Stimulated activated naive CD8-positive, alpha-beta T cell treated with anti-CD3 and anti-CD28 coated beads, Interleukin-15, amount 100 ng/mL, for 72 hours (primary cell): ENCODE results near the gene GLRX5.

Experiments used
- ATAC-seq: fragments of 150-1000 bp; cut with Tn5 transposase; 2 replicates; pipeline ENCODE4 v1.10.0; 2021; ENCODE audit warnings: mild to moderate bottlenecking, moderate library complexity
- DNase-seq, 2 donors: peaks; one replicate each; pipeline ENCODE4 v3.0.0; 2021 to 2022
- H3K27ac Mint-ChIP-seq, 2 donors: one replicate each; pipeline ENCODE4 v1.8.0; 2022; ENCODE audit warnings: mild to moderate bottlenecking in 2 of 2, mixed read lengths in 2 of 2, moderate library complexity in 2 of 2
- H3K27me3 Mint-ChIP-seq: one replicate; pipeline ENCODE4 v1.8.0; 2022; ENCODE audit warnings: mixed read lengths
- H3K4me1 Mint-ChIP-seq: one replicate; pipeline ENCODE4 v1.8.0; 2022; ENCODE audit warnings: mild to moderate bottlenecking, mixed read lengths
- H3K4me3 Mint-ChIP-seq, 2 donors: one replicate each; pipeline ENCODE4 v1.8.0; 2022; ENCODE audit warnings: mild to moderate bottlenecking in 2 of 2, mixed read lengths in 2 of 2, moderate library complexity in 1 of 2
- H3K9me3 Mint-ChIP-seq, 2 donors: one replicate each; pipeline ENCODE4 v1.8.0; 2022; ENCODE audit warnings: mixed read lengths in 2 of 2

GLRX5 gene

GRCh38 chr14:95547626-95548327 lies 12.9 kb downstream of the GLRX5 start:
- H3K4me1 Mint-ChIP-seq: peaks cover 8% of the 10 kb centered on the region
- no peaks in the 10 kb centered on the region for H3K9me3 Mint-ChIP-seq
- ATAC-seq (no peak), DNase-seq (no peak)
- H3K4me3 Mint-ChIP-seq: no peak overlapping the region
- H3K27ac Mint-ChIP-seq: peak overlapping the region in 1 of 2 donors; percentile 56
- H3K27me3 Mint-ChIP-seq: no peaks in the 10 kb centered on the region

DNA sequence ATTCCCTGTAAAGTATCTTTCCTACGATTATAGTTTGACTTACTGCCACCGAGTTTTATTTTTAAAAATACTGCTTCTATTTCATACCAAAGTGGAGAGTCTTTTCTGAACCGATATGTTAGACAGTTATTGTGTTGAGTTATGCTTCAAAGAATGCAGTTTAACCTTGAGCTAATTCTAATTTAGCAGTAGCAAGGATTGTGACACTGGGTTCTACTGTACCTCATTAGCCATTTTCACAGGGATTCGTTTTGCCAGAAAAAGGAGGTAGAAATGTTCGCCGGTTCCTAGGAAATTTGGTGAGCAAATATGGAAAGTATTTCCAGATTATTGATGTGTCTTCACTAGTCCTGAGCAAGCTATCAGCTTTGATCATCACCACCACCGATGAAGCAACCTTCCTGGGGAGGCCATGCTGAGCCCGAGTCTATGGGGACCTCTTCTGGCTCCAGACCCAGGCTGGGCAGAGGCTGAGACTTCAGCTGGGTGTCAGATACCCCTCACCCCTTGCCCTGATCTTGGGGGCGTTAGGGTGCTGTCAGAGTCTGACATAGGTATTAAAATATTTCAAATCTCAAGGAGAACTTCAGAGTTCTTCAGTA lies 13.6 kb downstream of the GLRX5 start:
- H3K4me1 Mint-ChIP-seq: peaks cover 8% of the 10 kb centered on the region
- DNase-seq: no peak
- ATAC-seq: no peak
- no peaks in the 10 kb centered on the region for H3K27me3 Mint-ChIP-seq
- no peaks in the 10 kb centered on the region for H3K9me3 Mint-ChIP-seq
- no peak overlapping the region for H3K27ac Mint-ChIP-seq
- H3K4me3 Mint-ChIP-seq: no peak overlapping the region

GRCh38 chr14:95549656-95550585 lies 15.1 kb downstream of the GLRX5 start:
- no peaks in the 10 kb centered on the region for H3K27me3 Mint-ChIP-seq
- H3K27ac Mint-ChIP-seq: no peak overlapping the region
- no peaks in the 10 kb centered on the region for H3K9me3 Mint-ChIP-seq
- no peak for DNase-seq
- H3K4me1 Mint-ChIP-seq: peaks cover 8% of the 10 kb centered on the region
- ATAC-seq: no peak
- no peak overlapping the region for H3K4me3 Mint-ChIP-seq

DNA sequence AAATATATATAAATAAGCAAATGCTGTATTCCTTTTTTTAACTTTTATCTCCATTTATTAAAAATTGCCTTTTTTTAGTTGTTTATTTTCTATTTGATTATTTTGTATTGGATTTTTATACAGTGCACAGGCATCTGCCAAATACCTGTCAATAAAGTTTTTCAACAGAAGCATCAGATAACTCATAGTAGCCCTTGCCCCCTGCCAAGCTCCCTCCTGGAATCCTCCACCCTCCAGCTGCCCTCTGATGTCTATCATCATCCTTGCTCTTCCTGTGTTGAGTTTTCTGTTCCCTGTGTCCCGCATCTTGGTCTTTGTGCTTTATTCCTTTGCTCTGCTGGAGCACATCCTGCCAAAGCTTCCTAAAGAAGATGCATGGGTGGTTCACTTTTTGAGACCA lies 16.6 kb downstream of the GLRX5 start:
- Mint-ChIP-seq H3K27ac (no peak overlapping the region), H3K9me3 (no peaks in the 10 kb centered on the region), H3K4me3 (no peak overlapping the region), H3K4me1 (no peaks in the 10 kb centered on the region), H3K27me3 (no peaks in the 10 kb centered on the region)
- DNase-seq (no peak), ATAC-seq (no peak)

DNA sequence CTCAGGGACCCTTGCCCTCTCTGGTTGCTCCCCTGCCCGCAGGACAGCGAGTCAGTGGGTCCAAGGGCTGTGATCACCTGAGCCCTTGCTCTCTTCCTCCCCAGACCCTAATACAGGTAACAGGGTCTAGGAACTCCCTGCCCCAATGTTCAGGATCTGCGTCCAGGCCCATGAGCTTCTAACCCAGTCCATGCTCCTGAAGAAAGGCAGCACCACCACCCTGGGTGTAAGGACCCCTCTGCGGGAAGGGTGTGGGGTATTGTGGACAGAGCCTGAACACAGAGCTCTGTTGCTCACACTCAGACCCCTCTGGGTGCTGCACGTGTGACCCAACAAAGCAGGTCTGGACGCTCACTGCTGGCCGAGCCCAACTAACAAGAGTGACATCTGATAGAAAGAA lies 18.3 kb downstream of the GLRX5 start:
- ATAC-seq (no peak), DNase-seq (no peak)
- Mint-ChIP-seq H3K4me3 (no peak overlapping the region), H3K9me3 (no peaks in the 10 kb centered on the region), H3K27me3 (no peaks in the 10 kb centered on the region), H3K27ac (no peak overlapping the region), H3K4me1 (no peaks in the 10 kb centered on the region)

DNA sequence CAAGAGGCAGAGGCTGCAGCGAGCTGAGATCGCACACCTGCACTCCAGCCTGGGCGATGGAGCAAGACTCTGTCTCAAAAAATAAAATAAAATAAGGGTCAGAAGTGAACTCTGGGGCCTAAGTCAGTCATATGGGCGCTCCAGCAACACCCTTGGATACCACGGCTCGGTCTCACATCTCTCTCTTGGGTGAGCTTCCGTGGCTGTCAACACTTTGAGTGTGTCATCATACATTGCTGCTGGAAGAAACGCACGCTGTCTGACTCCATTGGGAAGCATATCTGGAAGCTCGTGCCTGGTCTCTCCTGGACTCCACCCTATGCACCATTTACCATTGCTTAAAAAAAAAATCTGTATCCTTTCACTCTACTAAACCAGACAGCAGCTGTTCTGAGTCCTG lies 20.2 kb downstream of the GLRX5 start:
- Mint-ChIP-seq H3K27me3 (no peaks in the 10 kb centered on the region), H3K27ac (no peak overlapping the region), H3K9me3 (no peaks in the 10 kb centered on the region), H3K4me1 (no peaks in the 10 kb centered on the region), H3K4me3 (no peak overlapping the region)
- DNase-seq: no peak
- no peak for ATAC-seq

GRCh38 chr14:95557291-95557690 lies 22.4 kb downstream of the GLRX5 start:
- no peaks in the 10 kb centered on the region for H3K9me3 Mint-ChIP-seq
- DNase-seq (no peak), ATAC-seq (no peak)
- H3K27me3 Mint-ChIP-seq: peaks cover 14% of the 10 kb centered on the region
- no peak overlapping the region for H3K27ac Mint-ChIP-seq
- H3K4me3 Mint-ChIP-seq: no peak overlapping the region
- H3K4me1 Mint-ChIP-seq: peaks cover 6% of the 10 kb centered on the region

GRCh38 chr14:95557832-95558231 lies 23.0 kb downstream of the GLRX5 start:
- H3K4me1 Mint-ChIP-seq: peaks cover 6% of the 10 kb centered on the region
- ATAC-seq (no peak), DNase-seq (no peak)
- H3K27me3 Mint-ChIP-seq: peaks cover 19% of the 10 kb centered on the region
- no peaks in the 10 kb centered on the region for H3K9me3 Mint-ChIP-seq
- no peak overlapping the region for H3K27ac Mint-ChIP-seq
- no peak overlapping the region for H3K4me3 Mint-ChIP-seq

DNA sequence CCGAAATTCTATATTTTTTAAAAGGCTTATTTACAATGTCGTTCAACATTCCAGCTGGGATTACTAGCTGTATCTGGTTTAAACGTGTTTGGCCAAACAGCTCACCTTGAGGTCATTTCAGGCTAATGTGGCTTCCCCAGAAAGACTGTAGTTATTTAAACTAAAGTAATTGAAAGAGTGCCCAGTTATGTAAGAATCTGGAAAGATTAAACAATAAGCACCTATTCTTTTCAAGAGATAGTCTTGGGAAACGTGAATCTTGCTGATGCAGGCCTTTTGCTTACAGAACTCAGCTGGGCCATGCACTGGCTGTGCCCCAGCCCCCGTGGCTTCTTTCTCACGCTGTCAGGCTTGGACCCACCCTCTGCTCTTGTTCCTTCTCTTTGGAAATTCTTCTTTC lies 24.4 kb downstream of the GLRX5 start:
- Mint-ChIP-seq H3K4me1 (peaks cover 6% of the 10 kb centered on the region), H3K9me3 (no peaks in the 10 kb centered on the region), H3K27ac (no peak overlapping the region), H3K27me3 (peaks cover 19% of the 10 kb centered on the region), H3K4me3 (no peak overlapping the region)
- no peak for ATAC-seq
- DNase-seq: no peak

DNA sequence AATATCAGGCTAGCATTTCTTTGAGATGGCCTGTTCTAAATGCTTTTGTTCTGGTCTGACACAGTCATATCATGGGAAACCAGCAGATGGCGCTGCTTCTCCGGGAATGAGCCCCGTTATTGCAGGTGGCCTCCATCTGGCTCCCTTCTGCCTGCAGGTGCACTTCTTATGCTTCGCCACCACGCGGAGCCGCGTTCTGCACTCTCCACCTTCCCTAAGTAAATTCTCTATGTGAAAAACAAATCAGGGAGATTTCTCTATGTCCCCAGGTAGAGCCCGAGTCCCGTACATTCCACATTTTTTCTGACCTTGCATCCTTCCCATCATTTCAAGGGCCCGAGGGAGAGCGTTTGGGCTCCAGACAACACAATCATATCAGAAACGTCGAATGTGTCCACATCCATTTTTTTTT lies 26.2 kb downstream of the GLRX5 start:
- H3K9me3 Mint-ChIP-seq: no peaks in the 10 kb centered on the region

GRCh38 chr14:95562892-95563685 lies 28.2 kb downstream of the GLRX5 start:
- DNase-seq: no peak
- no peak overlapping the region for H3K4me3 Mint-ChIP-seq
- no peak overlapping the region for H3K27ac Mint-ChIP-seq
- H3K27me3 Mint-ChIP-seq: peaks cover 19% of the 10 kb centered on the region
- no peaks in the 10 kb centered on the region for H3K9me3 Mint-ChIP-seq
- no peak for ATAC-seq
- H3K4me1 Mint-ChIP-seq: peaks cover 6% of the 10 kb centered on the region

More for the DNA sequence above, 26.2 kb downstream of the GLRX5 start:
- ATAC-seq (peak; percentile 97), DNase-seq (peak; percentile 81 to 84)
- Mint-ChIP-seq H3K27ac (no peak overlapping the region), H3K4me3 (no peak overlapping the region), H3K27me3 (peaks cover 19% of the 10 kb centered on the region), H3K4me1 (peaks cover 6% of the 10 kb centered on the region)

- no peak for DNase-seq
- H3K4me1 Mint-ChIP-seq: peaks cover 6% of the 10 kb centered on the region
Observed at GRCh38 chr14:95564060-95564459, 29.2 kb downstream of the GLRX5 start.

GRCh38 chr14:95569440-95569839 lies 34.6 kb downstream of the GLRX5 start:
- no peak for ATAC-seq
- H3K4me3 Mint-ChIP-seq: no peak overlapping the region

More at GRCh38 chr14:95564060-95564459, 29.2 kb downstream of the GLRX5 start:
- Mint-ChIP-seq H3K4me3 (no peak overlapping the region), H3K27ac (no peak overlapping the region), H3K27me3 (peaks cover 19% of the 10 kb centered on the region), H3K9me3 (no peaks in the 10 kb centered on the region)
- ATAC-seq: no peak

GRCh38 chr14:95573313-95573712 lies 38.5 kb downstream of the GLRX5 start:
- H3K27me3 Mint-ChIP-seq: peaks cover 21% of the 10 kb centered on the region
- DNase-seq (no peak), ATAC-seq (no peak)
- no peak overlapping the region for H3K27ac Mint-ChIP-seq
- no peak overlapping the region for H3K4me3 Mint-ChIP-seq
- no peaks in the 10 kb centered on the region for H3K4me1 Mint-ChIP-seq
- no peaks in the 10 kb centered on the region for H3K9me3 Mint-ChIP-seq

More at GRCh38 chr14:95569440-95569839, 34.6 kb downstream of the GLRX5 start:
- Mint-ChIP-seq H3K4me1 (no peaks in the 10 kb centered on the region), H3K9me3 (no peaks in the 10 kb centered on the region), H3K27ac (peak overlapping the region in 1 of 2 donors; percentile 39), H3K27me3 (peaks cover 9% of the 10 kb centered on the region)
- DNase-seq: no peak

DNA sequence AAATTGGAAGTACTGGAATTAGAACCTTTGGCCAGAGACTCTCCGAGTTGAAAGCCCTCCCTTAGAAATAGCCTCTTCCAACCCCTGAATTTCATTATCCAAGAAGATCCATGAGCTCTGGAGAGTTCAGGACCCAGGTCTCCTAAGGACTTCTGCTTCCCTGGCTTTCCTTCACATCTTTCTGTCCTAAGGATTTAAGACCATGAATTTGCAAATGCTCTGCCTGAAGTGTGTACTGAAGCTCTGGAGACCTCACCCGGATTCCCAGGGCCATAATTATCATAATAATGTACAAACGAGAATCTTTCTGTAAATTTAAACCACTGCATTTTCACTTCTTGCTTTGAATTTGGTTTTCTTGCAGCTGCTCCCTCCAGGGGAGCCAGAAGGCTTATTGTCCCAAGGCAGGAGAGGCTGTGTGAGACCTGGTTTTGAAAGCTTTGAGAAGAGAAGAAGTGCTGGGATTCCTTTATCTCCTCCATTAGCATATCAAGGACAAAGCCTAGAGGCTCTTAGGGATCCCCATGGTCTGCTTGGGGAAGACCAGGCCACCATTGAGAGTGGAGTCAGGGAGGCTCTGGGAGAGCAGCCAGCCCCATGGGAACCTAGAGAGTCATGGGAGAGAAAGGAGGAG lies 41.1 kb downstream of the GLRX5 start:
- H3K27ac Mint-ChIP-seq: no peak overlapping the region
- H3K4me3 Mint-ChIP-seq: no peak overlapping the region
- no peaks in the 10 kb centered on the region for H3K9me3 Mint-ChIP-seq
- peaks cover 29% of the 10 kb centered on the region for H3K27me3 Mint-ChIP-seq
- ATAC-seq (no peak), DNase-seq (no peak)
- H3K4me1 Mint-ChIP-seq: no peaks in the 10 kb centered on the region
